ENCODE data around the gene SORBS1. TPM values are rescaled to one million over a fixed set of nuclear protein-coding genes. Genes with fewer than 3 reads are reported as not detected.

The SORBS1 gene
- total RNA-seq, 2 donors from 2014 or later, result 17.6 to 150 TPM

DNA sequence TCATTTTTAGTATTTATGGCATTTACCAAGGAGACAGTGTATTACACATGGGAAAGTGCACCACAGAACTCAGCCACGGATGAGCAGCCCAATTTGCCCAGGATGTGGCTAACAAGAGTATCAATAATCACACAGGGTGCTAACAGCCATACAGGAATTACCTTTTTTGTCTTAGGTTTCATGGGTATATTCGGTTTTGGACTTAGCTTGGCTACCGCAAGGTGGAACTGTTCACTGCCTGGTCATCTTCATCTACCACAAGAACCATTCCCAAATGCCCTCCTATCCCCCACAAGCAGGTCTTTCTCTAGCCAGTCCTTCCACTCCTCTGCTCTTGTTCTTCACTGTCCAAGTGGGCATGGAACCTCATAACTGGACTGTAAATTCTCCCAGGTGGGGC lies 276.4 kb downstream of the SORBS1 start:
- no peak overlapping the region for H3K4me3 ChIP-seq
- H3K36me3 ChIP-seq, result no peaks in the 10 kb centered on the region
- H3K4me1 ChIP-seq, result peaks cover 33% of the 10 kb centered on the region
- DNase-seq, result no peak
- H3K9ac ChIP-seq (ENCODE audit: low read depth in 2 of 2, low read length in 2 of 2), result peak overlapping the region in 1 of 2 donors; percentile 38
- intact Hi-C loops (cut with DNase I), result no loop called here
- H3K27me3 ChIP-seq, result no peaks in the 10 kb centered on the region
- no peak overlapping the region for H3K27ac ChIP-seq
- H3K9me3 ChIP-seq, result no peaks in the 10 kb centered on the region
- TF ChIP-seq CTCF (IDR thresholded peaks at IDR 0.05), result no peak

- Histone ChIP-seq H3K4me1 (peaks cover 35% of the 10 kb centered on the region), H3K9ac (ENCODE audit: low read depth in 2 of 2, low read length in 2 of 2) (peak overlapping the region in 1 of 2 donors; percentile 70)
- DNase-seq, result no peak
Observed at GRCh38 chr10:95282107-95282506, 279.1 kb downstream of the SORBS1 start.

GRCh38 chr10:95281206-95281605 lies 280.0 kb downstream of the SORBS1 start:
- Histone ChIP-seq H3K4me1 (peaks cover 38% of the 10 kb centered on the region), H3K4me3 (no peak overlapping the region), H3K27ac (peak overlapping the region; percentile 62), H3K9me3 (no peaks in the 10 kb centered on the region), H3K9ac (ENCODE audit: low read depth in 2 of 2, low read length in 2 of 2) (peak overlapping the region in 1 of 2 donors; percentile 70), H3K36me3 (no peaks in the 10 kb centered on the region), H3K27me3 (no peaks in the 10 kb centered on the region)
- intact Hi-C loops (cut with DNase I), result no loop called here
- TF ChIP-seq CTCF (IDR thresholded peaks at IDR 0.05), result no peak
- no peak for DNase-seq

More at GRCh38 chr10:95282107-95282506, 279.1 kb downstream of the SORBS1 start:
- TF ChIP-seq CTCF (IDR thresholded peaks at IDR 0.05), result no peak
- H3K27me3 ChIP-seq, result no peaks in the 10 kb centered on the region
- H3K27ac ChIP-seq, result peak overlapping the region; percentile 62
- H3K4me3 ChIP-seq, result no peak overlapping the region
- intact Hi-C loops (cut with DNase I), result no loop called here
- H3K9me3 ChIP-seq, result no peaks in the 10 kb centered on the region
- H3K36me3 ChIP-seq, result no peaks in the 10 kb centered on the region

GRCh38 chr10:95280637-95281036 lies 280.5 kb downstream of the SORBS1 start:
- H3K4me3 ChIP-seq, result no peak overlapping the region
- intact Hi-C loops (cut with DNase I), result no loop called here
- peak overlapping the region; percentile 62 for H3K27ac ChIP-seq
- no peaks in the 10 kb centered on the region for H3K36me3 ChIP-seq
- no peak for TF ChIP-seq CTCF (IDR thresholded peaks at IDR 0.05)
- H3K27me3 ChIP-seq, result no peaks in the 10 kb centered on the region
- no peaks in the 10 kb centered on the region for H3K9me3 ChIP-seq
- DNase-seq, result no peak
- no peak overlapping the region for H3K9ac ChIP-seq (ENCODE audit: low read depth in 2 of 2, low read length in 2 of 2)
- peaks cover 35% of the 10 kb centered on the region for H3K4me1 ChIP-seq

DNA sequence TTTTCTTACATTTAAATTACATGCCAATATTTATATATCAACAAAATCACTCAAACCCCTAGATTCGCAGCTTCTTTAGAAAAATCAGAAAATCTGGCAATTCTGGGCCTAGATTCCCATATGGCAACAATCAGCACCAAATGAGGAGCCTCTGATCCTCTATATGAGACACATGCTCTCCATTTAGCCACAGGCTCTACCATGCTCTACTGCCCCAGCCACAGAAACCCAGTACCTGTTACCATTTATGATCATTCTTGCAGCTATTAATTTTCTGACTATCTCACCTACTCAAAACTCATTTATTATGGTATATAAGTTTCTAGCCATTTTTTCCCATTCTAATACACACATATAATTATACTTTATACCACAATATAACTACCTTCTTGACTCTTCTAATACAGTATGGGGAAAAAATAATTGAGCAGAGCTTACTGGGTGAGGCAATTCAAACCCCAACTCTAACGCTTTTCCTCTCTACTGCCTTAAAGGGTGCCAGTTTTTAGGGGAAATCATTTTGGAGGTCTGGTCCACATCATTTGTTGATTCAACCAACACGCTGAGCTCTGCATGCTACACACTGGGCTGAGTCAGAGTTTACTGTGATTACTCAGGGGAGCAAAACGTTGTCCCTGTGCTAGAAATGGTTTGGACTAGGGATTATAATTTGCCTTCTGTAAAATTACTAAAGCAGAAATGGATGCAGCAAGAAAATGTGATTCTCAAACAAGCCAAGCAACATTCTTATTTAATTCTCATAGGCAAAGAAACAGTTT lies 281.9 kb downstream of the SORBS1 start:
- Histone ChIP-seq H3K4me1 (peaks cover 33% of the 10 kb centered on the region), H3K27me3 (no peaks in the 10 kb centered on the region), H3K9ac (ENCODE audit: low read depth in 2 of 2, low read length in 2 of 2) (peak overlapping the region in 1 of 2 donors; percentile 36), H3K36me3 (no peaks in the 10 kb centered on the region), H3K4me3 (no peak overlapping the region), H3K9me3 (no peaks in the 10 kb centered on the region), H3K27ac (peak overlapping the region; percentile 62)
- no peak for DNase-seq
- TF ChIP-seq CTCF (IDR thresholded peaks at IDR 0.05), result no peak
- intact Hi-C loops (cut with DNase I), result no loop called here

Data from colonic mucosa (tissue), 4 donors.